GM12878 (cell line): ENCODE results near the gene CCNL1. TPM values are rescaled to one million over a fixed set of nuclear protein-coding genes. Genes with fewer than 3 reads are reported as not detected.

ENCODE experiments used
- ATAC-seq: fragments of 200-7000 bp; cut with Tn5 transposase; 3 replicates; pipeline ENCODE4 v1.9.1; 2020; ENCODE audit warnings: mild to moderate bottlenecking, moderate library complexity
- BruUV-seq: library from RNA; stranded (reverse); fragments of 400-500 nt; replicated peaks from 2 replicates; lab custom pipeline; 2021; lab: Mats Ljungman, UMichigan
- CTCF ChIA-PET: fragments of 300-600 bp; sonication (Branson Sonifier 250); formaldehyde crosslinking; extraction: SDS; loops from one replicate; lab custom pipeline; 2021; ENCODE audit warnings: inconsistent platforms; lab: Yijun Ruan, JAX
- POLR2A ChIA-PET: fragments of 350-600 bp; formaldehyde crosslinking; extraction: SDS; loops from one replicate; lab custom pipeline; 2021; ENCODE audit warnings: inconsistent platforms; lab: Charles Lee
- RAD21 ChIA-PET: fragments of 300-600 bp; sonication (Branson Sonifier 250); formaldehyde crosslinking; loops from one replicate; lab custom pipeline; 2023; ENCODE audit warnings: antibody characterized with exemption; ENCODE audit not compliant: unreplicated experiment; lab: Charles Lee
- SMC1A ChIA-PET: fragments of 300-600 bp; sonication (Branson Sonifier 250); formaldehyde crosslinking; loops from one replicate; lab custom pipeline; 2023; ENCODE audit not compliant: unreplicated experiment, uncharacterized antibody; lab: Charles Lee
- DNase-seq: peaks from one replicate; pipeline ENCODE4 v3.0.0-alpha.2; 2011; ENCODE audit warnings: low read depth, low spot score
- FAIRE-seq: peaks from 3 replicates; lab custom pipeline; 2011; peaks lifted over from hg19 to GRCh38; lab: Jason Lieb, UNC
- H2AFZ ChIP-seq: 2 replicates; pipeline ENCODE4 v1.6.0; 2011; ENCODE audit warnings: low read depth, low read length, control low read depth; ENCODE audit not compliant: control insufficient read depth
- H3K27ac ChIP-seq: 2 replicates; pipeline ENCODE4 v1.5.1; 2011; ENCODE audit warnings: control low read depth; ENCODE audit not compliant: control insufficient read depth, insufficient read depth
- H3K27me3 ChIP-seq, 2 experiments: replicated peaks in 1 of 2; 2 replicates each; pipeline versions ENCODE4 v1.6.0 to v1.6.1; 2011; ENCODE audit warnings: low read length in 1 of 2; ENCODE audit not compliant: control insufficient read depth in 2 of 2, insufficient read depth in 2 of 2
- H3K36me3 ChIP-seq, 2 experiments: 2 replicates each; pipeline ENCODE4 v1.5.1; 2011; ENCODE audit warnings: low read length in 1 of 2; ENCODE audit not compliant: control insufficient read depth in 2 of 2, insufficient read depth in 2 of 2
- H3K4me1 ChIP-seq: 2 replicates; pipeline ENCODE4 v1.6.1; 2011; ENCODE audit warnings: mild to moderate bottlenecking, low read length, moderate library complexity, mixed read lengths; ENCODE audit not compliant: control insufficient read depth, insufficient read depth
- H3K4me2 ChIP-seq: 2 replicates; pipeline ENCODE4 v1.6.0; 2011; ENCODE audit warnings: control low read depth; ENCODE audit not compliant: control insufficient read depth, insufficient read depth
- H3K4me3 ChIP-seq: fragments of 200-600 bp; sonication (generic); 2 replicates; pipeline ENCODE4 v1.5.1; 2016
- H3K79me2 ChIP-seq: 2 replicates; pipeline ENCODE4 v1.6.0; 2011; ENCODE audit warnings: low read length; ENCODE audit not compliant: control insufficient read depth, insufficient read depth
- H3K9ac ChIP-seq: 2 replicates; pipeline ENCODE4 v1.8.0; 2011; ENCODE audit warnings: low read length, control low read depth, mixed read lengths; ENCODE audit not compliant: control insufficient read depth, insufficient read depth
- H3K9me3 ChIP-seq: replicated peaks from 3 replicates; pipeline ENCODE4 v1.5.1; 2011; ENCODE audit warnings: mild to moderate bottlenecking, low read length; ENCODE audit not compliant: control insufficient read depth, insufficient read depth
- H4K20me1 ChIP-seq: 2 replicates; pipeline ENCODE4 v1.6.0; 2011; ENCODE audit not compliant: control insufficient read depth, insufficient read depth
- DPF2 ChIP-seq: fragments of 450-650 bp; IDR thresholded peaks from 2 replicates; pipeline ENCODE4 v1.6.1; 2017; ENCODE audit warnings: mild to moderate bottlenecking
- STAT3 ChIP-seq: IDR thresholded peaks from 2 replicates; pipeline ENCODE4 v1.6.1; 2011; ENCODE audit warnings: low read depth, low read length, improper control_type of control experiment
- WGBS: methylation state at CpG from one replicate; pipeline ENCODE4 v1.1.6; 2016; ENCODE audit warnings: low lambda C conversion rate; ENCODE audit not compliant: insufficient replicate concordance, insufficient coverage; ENCODE audit errors: missing lambda C conversion rate; 5-methylcytosine and 5-hydroxymethylcytosine counted together
- in situ Hi-C: fragments of 300-500 bp; cut with MboI; formaldehyde crosslinking; loops from 9 replicates; pipeline ENCODE4 v1.14.3; 2018; ENCODE audit warnings: mixed read lengths
- intact Hi-C: fragments of 100-400 bp; cut with micrococcal nuclease; formaldehyde crosslinking; loops from one replicate; pipeline ENCODE4 v1.14.2; 2022; ENCODE audit not compliant: unreplicated experiment
- polyA plus RNA-seq, 11 experiments: library from polyadenylated mRNA; depleted of rRNA in 4 of 11; unstranded in 6 of 11; stranded (reverse) in 5 of 11; fragments of >200 nt; fragmentation: Nextera tagmentation in 4 of 11; fragmentation: Illumina TruSeq in 1 of 11; extraction: Ambion mirVana in 4 of 11; extraction: Trizol in 1 of 11; gene quantifications; 1 replicate in 1 of 11; 2 replicates in 10 of 11; pipeline versions ENCODE4 v1.2.1 to v1.2.3, GENCODE V29; 2011 to 2016; ENCODE audit warnings: inconsistent platforms in 2 of 11, missing spikeins in 2 of 11, low read depth in 1 of 11
- total RNA-seq, 4 experiments: library from RNA; depleted of rRNA in 3 of 4; stranded (reverse); fragments of >200 nt in 3 of 4; fragmentation: Illumina TruSeq in 1 of 4; extraction: Trizol in 1 of 4; gene quantifications; 2 replicates each; pipeline versions ENCODE4 v1.2.1 to v1.2.3, GENCODE V29; 2013 to 2021
- TF ChIP-seq, protein P1 (sequence below), 3 experiments: IDR thresholded peaks in 2 of 3; conservative IDR thresholded peaks in 1 of 3; 2 replicates each; pipeline ENCODE4 v1.5.1; 2011; ENCODE audit warnings: low read depth in 3 of 3, low read length in 3 of 3, mild to moderate bottlenecking in 3 of 3, control low read depth in 2 of 3, moderate library complexity in 2 of 3, inconsistent platforms in 1 of 3, mixed read lengths in 1 of 3; ENCODE audit not compliant: control insufficient read depth in 2 of 3, insufficient read depth in 1 of 3; ENCODE audit errors: extremely low read depth in 1 of 3

The CCNL1 gene
- total and polyA plus RNA-seq, 10 of the 15 experiments (the other 5 are each of a cell fraction or from before 2014, with no cell fraction given) = 22.2 to 174 (median 115) TPM

DNA sequence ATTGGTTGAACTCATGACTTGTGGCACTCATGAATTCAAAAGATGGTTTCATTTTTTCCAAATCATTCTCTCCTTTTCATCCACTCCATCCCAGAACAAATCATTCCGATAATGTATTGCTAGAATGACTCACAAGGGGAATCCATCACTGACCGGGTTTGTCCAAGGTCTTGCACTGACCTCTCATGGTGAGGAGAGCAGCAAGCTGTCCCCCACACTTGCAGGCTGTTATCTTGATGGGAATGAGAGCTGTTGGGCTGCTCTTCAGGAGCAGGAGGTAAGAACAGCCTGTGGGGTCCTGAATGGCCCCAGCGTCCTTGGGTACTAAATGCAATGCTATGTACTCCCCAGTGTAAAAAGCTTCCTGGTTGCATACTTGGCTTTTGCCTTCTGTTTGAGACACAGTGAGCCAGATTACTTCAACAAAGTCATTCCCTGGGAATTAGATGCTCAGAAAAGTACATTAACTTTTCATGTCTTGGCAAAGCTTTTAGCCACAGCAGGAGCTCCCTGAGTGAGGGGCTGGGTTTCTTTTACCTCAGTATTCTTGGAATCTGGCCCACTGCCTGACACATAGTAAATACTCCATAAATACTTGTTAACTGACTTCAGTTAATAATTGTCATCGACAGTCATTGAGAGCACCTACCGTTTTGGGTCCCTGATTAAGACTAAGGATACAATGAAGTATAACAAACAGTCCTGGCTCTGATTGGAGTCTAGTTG lies 24.1 kb downstream of the CCNL1 start:
- ATAC-seq (no peak), DNase-seq (no peak), FAIRE-seq (no peak)
- H3K4me3 ChIP-seq = no peak overlapping the region
- CTCF ChIA-PET = interaction anchor here (0.9 to 32.0 kb wide), 10 partner anchors 8 to 986 kb away, joined by 3 to 939 read pairs (median 6); no protein-coding TSS in a partner anchor
- POLR2A ChIA-PET = interaction anchor here (1.3 to 1.6 kb wide), 3 partner anchors 47 to 49 kb away, joined by 3 to 6 read pairs (median 5); no protein-coding TSS in a partner anchor
- H3K4me2 ChIP-seq = no peak overlapping the region
- H3K36me3 ChIP-seq = no peaks in the 10 kb centered on the region; a peak in 1 of 4 replicates
- H4K20me1 ChIP-seq = no peaks in the 10 kb centered on the region
- no peaks in the 10 kb centered on the region for H3K9me3 ChIP-seq
- in situ Hi-C loops = loop anchor here (5.0 to 25.0 kb wide), 3 partner anchors 459 to 974 kb away; no protein-coding TSS in a partner anchor
- WGBS = 71% methylated on average over 5 of the region's 5 CpGs
- intact Hi-C loops = loop anchor here (2.0 to 5.0 kb wide), 3 partner anchors 101 to 985 kb away; no protein-coding TSS in a partner anchor
- H3K4me1 ChIP-seq = peaks cover 15% of the 10 kb centered on the region
- no peak overlapping the region for H2AFZ ChIP-seq
- H3K9ac ChIP-seq = no peak overlapping the region
- BruUV-seq = no TSS peak
- SMC1A ChIA-PET = interaction anchor here (0.6 to 7.8 kb wide), 15 partner anchors 9 to 610 kb away, joined by 3 to 98 read pairs (median 8); no protein-coding TSS in a partner anchor
- TF ChIP-seq, protein P1, sequence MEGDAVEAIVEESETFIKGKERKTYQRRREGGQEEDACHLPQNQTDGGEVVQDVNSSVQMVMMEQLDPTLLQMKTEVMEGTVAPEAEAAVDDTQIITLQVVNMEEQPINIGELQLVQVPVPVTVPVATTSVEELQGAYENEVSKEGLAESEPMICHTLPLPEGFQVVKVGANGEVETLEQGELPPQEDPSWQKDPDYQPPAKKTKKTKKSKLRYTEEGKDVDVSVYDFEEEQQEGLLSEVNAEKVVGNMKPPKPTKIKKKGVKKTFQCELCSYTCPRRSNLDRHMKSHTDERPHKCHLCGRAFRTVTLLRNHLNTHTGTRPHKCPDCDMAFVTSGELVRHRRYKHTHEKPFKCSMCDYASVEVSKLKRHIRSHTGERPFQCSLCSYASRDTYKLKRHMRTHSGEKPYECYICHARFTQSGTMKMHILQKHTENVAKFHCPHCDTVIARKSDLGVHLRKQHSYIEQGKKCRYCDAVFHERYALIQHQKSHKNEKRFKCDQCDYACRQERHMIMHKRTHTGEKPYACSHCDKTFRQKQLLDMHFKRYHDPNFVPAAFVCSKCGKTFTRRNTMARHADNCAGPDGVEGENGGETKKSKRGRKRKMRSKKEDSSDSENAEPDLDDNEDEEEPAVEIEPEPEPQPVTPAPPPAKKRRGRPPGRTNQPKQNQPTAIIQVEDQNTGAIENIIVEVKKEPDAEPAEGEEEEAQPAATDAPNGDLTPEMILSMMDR (IDR thresholded peaks at IDR 0.05 in 2 of 3, conservative IDR thresholded peaks at IDR 0.05 in 1 of 3; ENCODE audit: control insufficient read depth in 2 of 3, extremely low read depth in 1 of 3, insufficient read depth in 1 of 3, low read depth in 3 of 3, low read length in 3 of 3) = peak in 1 of 3 experiments; percentile 30; a peak in 2 of 6 replicates
- TF ChIP-seq STAT3 (no peak), DPF2 (no peak)
- RAD21 ChIA-PET = interaction anchor here (0.8 to 5.5 kb wide), 6 partner anchors 32 to 461 kb away, joined by 3 to 80 read pairs (median 10); partner anchors contain the start of gene TIPARP
- H3K27ac ChIP-seq = no peak overlapping the region
- H3K79me2 ChIP-seq = no peaks in the 10 kb centered on the region
- H3K27me3 ChIP-seq = no peaks in the 10 kb centered on the region
